Heart left ventricle (tissue), 16 donors: ENCODE results near the gene AHNAK2. TPM values are rescaled to one million over a fixed set of nuclear protein-coding genes. Genes with fewer than 3 reads are reported as not detected.
"Not testable (repeated sequence)": the region's sequence is repeated elsewhere in the genome, so short reads cannot be mapped to it uniquely, and the experiment has no call there.

Experiments
- ATAC-seq, 4 donors: fragments of 200-7000 bp; cut with Tn5 transposase; one replicate each; pipeline ENCODE4 v1.9.1; 2020 to 2022; ENCODE audit warnings: moderate library complexity in 4 of 4, mild to moderate bottlenecking in 3 of 4, moderate number of reproducible peaks in 1 of 4
- DNase-seq, 5 donors: peaks; one replicate each; pipeline ENCODE4 v3.0.0-alpha.2; 2020
- H3K27ac ChIP-seq, 12 donors: fragments of 200-600 bp; sonication (generic) in 4 of 12; one replicate each; pipeline versions ENCODE4 v1.5.0 to v1.8.0; 2016 to 2022; ENCODE audit warnings: mild to moderate bottlenecking in 2 of 12
- H3K27me3 ChIP-seq, 9 donors: fragments of 200-600 bp; sonication (generic) in 2 of 9; one replicate each; pipeline versions ENCODE4 v1.5.1 to v1.8.0; 2016 to 2022; ENCODE audit warnings: mild to moderate bottlenecking in 3 of 9
- H3K36me3 ChIP-seq, 9 donors: fragments of 200-600 bp; sonication (generic) in 2 of 9; one replicate each; pipeline versions ENCODE4 v1.5.0 to v1.8.0; 2018 to 2022; ENCODE audit warnings: mild to moderate bottlenecking in 2 of 9
- H3K4me1 ChIP-seq, 12 donors: fragments of 200-600 bp; sonication (generic) in 4 of 12; one replicate each; pipeline versions ENCODE4 v1.5.0 to v1.8.0; 2016 to 2022; ENCODE audit warnings: mild to moderate bottlenecking in 3 of 12
- H3K4me3 ChIP-seq, 12 donors: fragments of 200-600 bp; sonication (generic) in 4 of 12; one replicate each; pipeline versions ENCODE4 v1.5.0 to v1.8.0; 2017 to 2022; ENCODE audit warnings: mild to moderate bottlenecking in 9 of 12, moderate library complexity in 4 of 12
- H3K9me3 ChIP-seq, 12 donors: fragments of 200-600 bp; sonication (generic) in 4 of 12; one replicate each; pipeline versions ENCODE4 v1.5.0 to v1.8.0; 2016 to 2022; ENCODE audit warnings: mild to moderate bottlenecking in 1 of 12
- CTCF ChIP-seq, 12 donors: fragments of 200-600 bp; sonication (generic) in 4 of 12; IDR thresholded peaks; one replicate each; pipeline versions ENCODE4 v1.5.0 to v1.8.0; 2018 to 2022; ENCODE audit warnings: antibody characterized with exemption in 12 of 12, mild to moderate bottlenecking in 5 of 12
- POLR2A ChIP-seq, 2 donors: fragments of 450-650 bp; IDR thresholded peaks; one replicate each; pipeline ENCODE4 v1.6.1; 2017; ENCODE audit warnings: antibody characterized with exemption in 2 of 2, mild to moderate bottlenecking in 2 of 2, moderate library complexity in 2 of 2
- WGBS, 4 donors: extraction: QIAGEN DNeasy Blood & Tissue Kit in 2 of 4; methylation state at CpG; one replicate each; pipeline versions ENCODE4 v1.1.5 to v1.1.7; 2013 to 2018; 5-methylcytosine and 5-hydroxymethylcytosine counted together
- intact Hi-C, 10 donors: fragments of 100-400 bp; cut with DNase I; formaldehyde crosslinking; loops; one replicate each; pipeline versions ENCODE4 v1.11.1 to v1.14.2; 2022
- polyA plus RNA-seq, 2 donors: library from polyadenylated mRNA; stranded (reverse); fragments of 200-250 nt; gene quantifications; one replicate each; pipeline ENCODE4 v1.2.3, GENCODE V29; 2013
- total RNA-seq, 9 donors: library from RNA; depleted of rRNA in 2 of 9; stranded (reverse); fragments of >200 nt in 2 of 9; fragmentation: NEBNext Ultra II Directional in 3 of 9; extraction: Animal tissue kit (Norgen Biotek cat#: 25700) in 3 of 9; gene quantifications; one replicate each; pipeline versions ENCODE4 v1.1.0 to v1.2.4, GENCODE V29; 2016 to 2023
- donor health status: ischemic (EF 13 %, LVEDD 7.1; RV severe dilation, severe dysfunction).
- donor health status: healthy with polysubstance abuse.
- donor health status: DM: no; HTN: yes; CAD: no.
- donor health status: DM: no; HTN: no; CAD: no.
- donor health status: ischemic (EF 25% LVEDD 6.9; RV normal size, moderate dysfunction).
- donor health status: ischemic (EF 25% LVEDD 5.7; RV mildly dilated, moderate dysfunction).
- donor health status: healthy.
- donor health status: DM: yes; HTN: yes; CAD: no.
- donor health status: ischemic (EF 35%, LVEDD 5.7; RV mildly dilated, moderate dysfunction).
- donor health status: nonischemic (EF 11% LVEDD 7.7; RV severe dilation, severe dysfunction).
- donor health status: DM: yes; HTN: yes; CAD: no.
- donor health status: PGD.
- donor health status: ischemic (EF 29% LVEDD 5.4; RV normal size, mild dysfunction).
- donor health status: nonischemic (EF 23%, LVEDD 6.1; RV moderate dilation, normal function).

Gene AHNAK2
- total and polyA plus RNA-seq, 11 donors: 1.5 to 22.3 (median 2.9) TPM

GRCh38 chr14:104950021-104950420 is 28.2 kb downstream of the AHNAK2 start:
- no peak overlapping the region for H3K27ac ChIP-seq
- ATAC-seq: no peak
- 89 to 92% (median 91%) methylated on average over 13 to 17 of the region's 17 CpGs for WGBS, 4 donors
- H3K4me1 ChIP-seq: no peaks in the 10 kb centered on the region
- H3K9me3 ChIP-seq: no peaks in the 10 kb centered on the region
- TF ChIP-seq CTCF (IDR thresholded peaks at IDR 0.05) (no peak), POLR2A (IDR thresholded peaks at IDR 0.05) (no peak)
- no peak overlapping the region for H3K4me3 ChIP-seq
- H3K36me3 ChIP-seq: no peaks in the 10 kb centered on the region
- no peaks in the 10 kb centered on the region for H3K27me3 ChIP-seq
- intact Hi-C loops: no loop called here
- peak in 2 of 5 donors; percentile 6 to 55 for DNase-seq

- H3K4me1 ChIP-seq, H3K4me3 ChIP-seq, H3K27me3 ChIP-seq, H3K9me3 ChIP-seq, H3K36me3 ChIP-seq, H3K27ac ChIP-seq, intact Hi-C loops, ATAC-seq: not testable (repeated sequence)
- peak in 2 of 5 donors; percentile 8 to 29 for DNase-seq
- 91 to 96% (median 94%) methylated on average over 8 to 24 of the region's 24 CpGs for WGBS, 4 donors
Measured at GRCh38 chr14:104949406-104949955, 28.7 kb downstream of the AHNAK2 start.

GRCh38 chr14:104948736-104949031 is 29.5 kb downstream of the AHNAK2 start:
- no peaks in the 10 kb centered on the region for H3K27me3 ChIP-seq
- no peaks in the 10 kb centered on the region for H3K4me1 ChIP-seq
- DNase-seq: peak in 2 of 5 donors; percentile 17 to 51
- 88 to 96% (median 94%) methylated on average over 8 to 11 of the region's 11 CpGs; no CpG with 5 or more reads in 1 of the 4 donors for WGBS, 4 donors
- no peak overlapping the region for H3K27ac ChIP-seq
- ATAC-seq: no peak
- no peak for TF ChIP-seq POLR2A (IDR thresholded peaks at IDR 0.05)
- TF ChIP-seq CTCF (IDR thresholded peaks at IDR 0.05): no peak
- intact Hi-C loops: no loop called here
- H3K4me3 ChIP-seq: no peak overlapping the region
- no peaks in the 10 kb centered on the region for H3K36me3 ChIP-seq
- no peaks in the 10 kb centered on the region for H3K9me3 ChIP-seq

GRCh38 chr14:104947881-104948735 is 30.1 kb downstream of the AHNAK2 start:
- H3K4me3 ChIP-seq, H3K27me3 ChIP-seq, intact Hi-C loops, ATAC-seq, H3K4me1 ChIP-seq, H3K27ac ChIP-seq, H3K9me3 ChIP-seq, H3K36me3 ChIP-seq: not testable (repeated sequence)
- peak in 2 of 5 donors; percentile 16 to 44 for DNase-seq
- WGBS, 4 donors: 91 to 94% (median 94%) methylated on average over 20 to 35 of the region's 35 CpGs

GRCh38 chr14:104947201-104947600 is 31.0 kb downstream of the AHNAK2 start:
- 90 to 95% (median 93%) methylated on average over 10 to 13 of the region's 13 CpGs for WGBS, 4 donors
- H3K4me3 ChIP-seq, H3K36me3 ChIP-seq, H3K4me1 ChIP-seq, H3K27me3 ChIP-seq, ATAC-seq, H3K27ac ChIP-seq, H3K9me3 ChIP-seq, intact Hi-C loops: not testable (repeated sequence)
- peak in 2 of 5 donors; percentile 8 to 33 for DNase-seq

GRCh38 chr14:104945986-104946965 is 31.9 kb downstream of the AHNAK2 start:
- intact Hi-C loops, H3K4me1 ChIP-seq, ATAC-seq, H3K9me3 ChIP-seq, H3K27me3 ChIP-seq, H3K36me3 ChIP-seq, H3K27ac ChIP-seq, H3K4me3 ChIP-seq: not testable (repeated sequence)
- DNase-seq: peak in 2 of 5 donors; percentile 21 to 49
- 90 to 95% (median 94%) methylated on average over 26 to 43 of the region's 43 CpGs for WGBS, 4 donors

GRCh38 chr14:104945266-104945665 is 32.9 kb downstream of the AHNAK2 start:
- ATAC-seq, H3K27me3 ChIP-seq, H3K36me3 ChIP-seq, intact Hi-C loops, H3K4me1 ChIP-seq, H3K9me3 ChIP-seq, H3K4me3 ChIP-seq, H3K27ac ChIP-seq: not testable (repeated sequence)
- peak in 3 of 5 donors; percentile 13 to 47 (median 18) for DNase-seq
- 85 to 95% (median 89%) methylated on average over 17 to 20 of the region's 20 CpGs for WGBS, 4 donors

- WGBS, 4 donors: 90 to 95% (median 93%) methylated on average over 18 to 29 of the region's 29 CpGs
- peak in 4 of 5 donors; percentile 3 to 43 (median 12) for DNase-seq
- H3K36me3 ChIP-seq, H3K27ac ChIP-seq, H3K4me3 ChIP-seq, ATAC-seq, H3K27me3 ChIP-seq, H3K9me3 ChIP-seq, H3K4me1 ChIP-seq, intact Hi-C loops: not testable (repeated sequence)
Measured at GRCh38 chr14:104944436-104945205, 33.6 kb downstream of the AHNAK2 start.
